ENCODE measurements around the gene USP47. TPM values are rescaled to one million over a fixed set of nuclear protein-coding genes. Genes with fewer than 3 reads are reported as not detected.

USP47 gene
- polyA plus RNA-seq, 4 donors, result 14.6 to 56.6 (median 20.5) TPM

DNA sequence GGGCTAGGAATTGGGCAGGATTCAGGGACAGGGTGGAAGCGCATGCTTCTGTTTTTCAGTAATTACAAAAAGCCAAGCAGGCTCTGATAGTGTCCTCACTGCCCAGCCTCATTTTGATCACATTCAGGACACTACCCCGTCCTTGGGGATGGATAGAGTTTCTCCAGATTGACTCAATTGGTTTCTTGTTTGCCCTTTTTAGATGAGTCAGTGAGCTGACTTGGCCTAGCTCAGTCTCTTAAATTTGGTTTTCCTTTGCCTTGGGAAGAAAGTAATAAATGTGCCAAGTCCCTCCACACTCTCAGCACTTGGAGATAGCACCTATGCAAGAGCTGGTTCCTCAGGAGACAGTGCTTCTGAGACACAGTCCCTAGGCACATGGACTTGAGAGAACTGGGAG is 141.2 kb downstream of the USP47 start:
- Histone ChIP-seq H3K4me1 (ENCODE audit: control insufficient read depth in 3 of 3, insufficient read depth in 2 of 3, low read depth in 1 of 3, low read length in 2 of 3) (peaks cover 0 to 8% (median 0%) of the 10 kb centered on the region in 3 donors), H3K27me3 (ENCODE audit: control insufficient read depth in 3 of 3, insufficient read depth in 3 of 3, low read length in 3 of 3) (no peaks in the 10 kb centered on the region), H3K27ac (ENCODE audit: low read depth in 1 of 3, low read length in 2 of 3) (no peak overlapping the region), H3K4me3 (ENCODE audit: low read depth in 1 of 3, low read length in 3 of 3) (no peak overlapping the region), H3K36me3 (ENCODE audit: control insufficient read depth in 3 of 3, insufficient read depth in 2 of 3, low read depth in 1 of 3, low read length in 3 of 3) (no peaks in the 10 kb centered on the region), H3K9me3 (ENCODE audit: control insufficient read depth in 2 of 2, insufficient read depth in 1 of 2, low read depth in 1 of 2, low read length in 1 of 2) (peaks cover 0 to 8% of the 10 kb centered on the region in 2 donors)
- no peak for DNase-seq
- 88 to 93% (median 91%) methylated on average over 2 of the region's 2 CpGs for WGBS, 3 donors
- no peak for FAIRE-seq

GRCh38 chr11:11983427-11983826 is 141.7 kb downstream of the USP47 start:
- no peak overlapping the region for H3K4me3 ChIP-seq (ENCODE audit: low read depth in 1 of 3, low read length in 3 of 3)
- peaks cover 0 to 8% (median 0%) of the 10 kb centered on the region in 3 donors for H3K4me1 ChIP-seq (ENCODE audit: control insufficient read depth in 3 of 3, insufficient read depth in 2 of 3, low read depth in 1 of 3, low read length in 2 of 3)
- H3K9me3 ChIP-seq (ENCODE audit: control insufficient read depth in 2 of 2, insufficient read depth in 1 of 2, low read depth in 1 of 2, low read length in 1 of 2), result peaks cover 0 to 8% of the 10 kb centered on the region in 2 donors
- FAIRE-seq, result no peak
- no peaks in the 10 kb centered on the region for H3K36me3 ChIP-seq (ENCODE audit: control insufficient read depth in 3 of 3, insufficient read depth in 2 of 3, low read depth in 1 of 3, low read length in 3 of 3)
- WGBS, 3 donors, result 72 to 83% (median 82%) methylated on average over 5 of the region's 5 CpGs
- no peak for DNase-seq
- no peaks in the 10 kb centered on the region for H3K27me3 ChIP-seq (ENCODE audit: control insufficient read depth in 3 of 3, insufficient read depth in 3 of 3, low read length in 3 of 3)
- no peak overlapping the region for H3K27ac ChIP-seq (ENCODE audit: low read depth in 1 of 3, low read length in 2 of 3)

DNA sequence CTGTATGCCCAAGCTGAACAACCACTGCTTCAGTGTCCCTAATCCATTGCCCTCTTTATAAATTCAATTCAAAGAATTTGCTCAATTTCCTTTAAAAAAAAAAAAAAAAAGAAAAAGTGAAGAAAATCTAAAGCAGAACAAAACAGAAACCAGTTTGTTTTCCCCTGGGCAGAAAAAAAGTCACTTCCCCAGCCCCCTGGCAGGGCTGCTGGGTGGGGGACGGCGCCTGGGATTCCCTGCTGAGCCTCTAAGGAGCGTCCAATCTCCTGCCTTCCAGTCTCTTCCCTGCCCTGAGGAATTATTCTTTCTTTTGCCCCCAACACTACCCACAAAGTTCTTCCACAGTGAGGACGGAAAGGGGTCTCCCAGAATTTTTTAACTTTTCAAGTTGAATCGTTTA is 142.8 kb downstream of the USP47 start:
- H3K4me1 ChIP-seq (ENCODE audit: control insufficient read depth in 3 of 3, insufficient read depth in 2 of 3, low read depth in 1 of 3, low read length in 2 of 3), result peaks cover 0 to 5% (median 0%) of the 10 kb centered on the region in 3 donors

GRCh38 chr11:11985016-11985715 is 143.4 kb downstream of the USP47 start:
- no peaks in the 10 kb centered on the region for H3K36me3 ChIP-seq (ENCODE audit: control insufficient read depth in 3 of 3, insufficient read depth in 2 of 3, low read depth in 1 of 3, low read length in 3 of 3)
- DNase-seq, result no peak
- no peak overlapping the region for H3K4me3 ChIP-seq (ENCODE audit: low read depth in 1 of 3, low read length in 3 of 3)
- WGBS, 3 donors, result 89 to 92% (median 89%) methylated on average over 8 of the region's 8 CpGs
- H3K9me3 ChIP-seq (ENCODE audit: control insufficient read depth in 2 of 2, insufficient read depth in 1 of 2, low read depth in 1 of 2, low read length in 1 of 2), result peaks cover 0 to 8% of the 10 kb centered on the region in 2 donors
- no peaks in the 10 kb centered on the region for H3K27me3 ChIP-seq (ENCODE audit: control insufficient read depth in 3 of 3, insufficient read depth in 3 of 3, low read length in 3 of 3)
- H3K27ac ChIP-seq (ENCODE audit: low read depth in 1 of 3, low read length in 2 of 3), result no peak overlapping the region
- no peak for FAIRE-seq
- no peaks in the 10 kb centered on the region for H3K4me1 ChIP-seq (ENCODE audit: control insufficient read depth in 3 of 3, insufficient read depth in 2 of 3, low read depth in 1 of 3, low read length in 2 of 3)

More for the DNA sequence above, 142.8 kb downstream of the USP47 start:
- FAIRE-seq, result no peak
- 60 to 84% (median 76%) methylated on average over 5 of the region's 5 CpGs for WGBS, 3 donors
- H3K9me3 ChIP-seq (ENCODE audit: control insufficient read depth in 2 of 2, insufficient read depth in 1 of 2, low read depth in 1 of 2, low read length in 1 of 2), result peaks cover 0 to 8% of the 10 kb centered on the region in 2 donors
- no peaks in the 10 kb centered on the region for H3K27me3 ChIP-seq (ENCODE audit: control insufficient read depth in 3 of 3, insufficient read depth in 3 of 3, low read length in 3 of 3)
- no peak overlapping the region for H3K4me3 ChIP-seq (ENCODE audit: low read depth in 1 of 3, low read length in 3 of 3)
- H3K27ac ChIP-seq (ENCODE audit: low read depth in 1 of 3, low read length in 2 of 3), result no peak overlapping the region
- DNase-seq, result no peak
- no peaks in the 10 kb centered on the region for H3K36me3 ChIP-seq (ENCODE audit: control insufficient read depth in 3 of 3, insufficient read depth in 2 of 3, low read depth in 1 of 3, low read length in 3 of 3)

DNA sequence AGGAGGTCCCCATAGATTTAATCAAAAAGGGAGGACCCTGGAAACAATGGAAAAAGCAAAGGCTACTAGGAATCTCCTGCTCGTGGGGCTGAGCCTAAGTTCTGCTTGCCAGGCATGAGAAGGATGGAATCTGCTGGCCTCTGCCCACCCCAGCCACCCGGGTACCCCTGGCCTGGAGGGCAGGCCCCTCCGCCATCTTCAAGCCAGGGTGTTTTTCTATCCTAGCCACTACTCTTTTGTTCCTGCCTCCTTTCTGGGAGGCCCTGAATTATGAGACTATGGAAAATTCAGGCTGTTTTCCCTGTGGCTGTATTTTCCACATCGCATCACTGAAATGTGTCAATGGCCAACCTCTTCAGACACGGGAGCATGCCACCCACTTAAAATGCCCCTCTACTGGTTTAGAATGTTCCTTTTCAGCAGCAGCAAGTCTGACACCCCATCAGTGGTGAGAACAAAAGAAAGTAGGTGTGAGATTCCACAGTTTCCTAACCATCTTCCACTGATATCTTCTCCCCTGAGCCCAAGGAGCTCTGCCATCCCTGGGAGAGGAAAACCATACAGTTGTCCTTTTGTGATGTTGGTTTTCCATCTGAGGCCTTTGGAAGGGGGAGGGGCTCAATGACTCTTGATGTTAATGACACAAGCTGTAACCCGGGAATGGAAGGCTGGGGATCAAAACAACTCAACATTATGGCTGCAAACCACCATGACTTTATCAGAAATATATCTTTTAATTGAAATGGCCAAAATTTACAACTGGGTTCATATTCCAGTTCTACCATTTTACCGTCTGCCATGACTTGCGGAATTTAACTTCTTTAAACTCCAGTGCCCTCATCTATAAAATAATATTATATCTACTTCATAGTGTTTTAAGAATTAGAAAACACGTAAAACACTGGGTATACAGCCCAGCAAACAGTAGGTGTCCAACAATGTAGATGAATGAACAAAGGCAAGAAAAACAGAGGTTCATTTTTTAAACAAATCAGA is 144.5 kb downstream of the USP47 start:
- H3K27ac ChIP-seq (ENCODE audit: low read depth in 1 of 3, low read length in 2 of 3), result no peak overlapping the region
- H3K4me1 ChIP-seq (ENCODE audit: control insufficient read depth in 3 of 3, insufficient read depth in 2 of 3, low read depth in 1 of 3, low read length in 2 of 3), result no peaks in the 10 kb centered on the region
- 83 to 88% (median 85%) methylated on average over 9 of the region's 9 CpGs for WGBS, 3 donors
- no peaks in the 10 kb centered on the region for H3K27me3 ChIP-seq (ENCODE audit: control insufficient read depth in 3 of 3, insufficient read depth in 3 of 3, low read length in 3 of 3)
- FAIRE-seq, result no peak
- peaks cover 0 to 2% of the 10 kb centered on the region in 2 donors for H3K9me3 ChIP-seq (ENCODE audit: control insufficient read depth in 2 of 2, insufficient read depth in 1 of 2, low read depth in 1 of 2, low read length in 1 of 2)
- no peak overlapping the region for H3K4me3 ChIP-seq (ENCODE audit: low read depth in 1 of 3, low read length in 3 of 3)
- DNase-seq, result no peak
- H3K36me3 ChIP-seq (ENCODE audit: control insufficient read depth in 3 of 3, insufficient read depth in 2 of 3, low read depth in 1 of 3, low read length in 3 of 3), result no peaks in the 10 kb centered on the region

GRCh38 chr11:11987503-11988022 is 145.8 kb downstream of the USP47 start:
- FAIRE-seq (no peak), DNase-seq (no peak)
- Histone ChIP-seq H3K27me3 (ENCODE audit: control insufficient read depth in 3 of 3, insufficient read depth in 3 of 3, low read length in 3 of 3) (no peaks in the 10 kb centered on the region), H3K27ac (ENCODE audit: low read depth in 1 of 3, low read length in 2 of 3) (peak overlapping the region in 1 of 3 donors; percentile 74), H3K4me3 (ENCODE audit: low read depth in 1 of 3, low read length in 3 of 3) (no peak overlapping the region), H3K4me1 (ENCODE audit: control insufficient read depth in 3 of 3, insufficient read depth in 2 of 3, low read depth in 1 of 3, low read length in 2 of 3) (no peaks in the 10 kb centered on the region), H3K36me3 (ENCODE audit: control insufficient read depth in 3 of 3, insufficient read depth in 2 of 3, low read depth in 1 of 3, low read length in 3 of 3) (no peaks in the 10 kb centered on the region), H3K9me3 (ENCODE audit: control insufficient read depth in 2 of 2, insufficient read depth in 1 of 2, low read depth in 1 of 2, low read length in 1 of 2) (no peaks in the 10 kb centered on the region)
- 65 to 76% (median 74%) methylated on average over 1 of the region's 1 CpG for WGBS, 3 donors

DNA sequence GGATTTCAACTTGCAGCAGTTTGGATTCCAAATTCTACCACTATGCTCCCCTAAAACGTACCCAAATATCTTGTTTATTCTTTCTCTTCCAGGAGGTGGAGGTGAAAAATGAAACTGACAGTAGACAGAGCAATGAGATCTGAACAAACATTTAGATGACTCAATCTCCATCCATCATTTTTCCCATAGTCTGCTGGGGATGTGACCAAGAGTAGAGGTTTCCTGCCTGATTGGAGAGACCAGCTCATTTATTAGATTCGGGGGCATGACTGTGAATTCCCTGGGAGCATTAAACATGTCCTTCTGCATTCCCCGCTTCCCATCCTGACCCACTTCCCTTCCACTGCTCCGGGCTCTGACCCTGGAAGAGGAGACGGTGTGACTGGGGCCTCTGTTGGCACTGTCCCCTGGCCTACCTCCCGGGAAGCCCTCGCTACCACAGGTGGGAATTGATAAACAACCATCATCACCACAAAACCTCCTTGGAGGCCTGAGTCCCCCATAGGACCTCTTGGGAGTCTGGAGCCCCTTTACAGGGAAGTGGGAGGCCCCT is 146.4 kb downstream of the USP47 start:
- 74 to 85% (median 75%) methylated on average over 7 of the region's 7 CpGs for WGBS, 3 donors
- Histone ChIP-seq H3K9me3 (ENCODE audit: control insufficient read depth in 2 of 2, insufficient read depth in 1 of 2, low read depth in 1 of 2, low read length in 1 of 2) (no peaks in the 10 kb centered on the region), H3K4me3 (ENCODE audit: low read depth in 1 of 3, low read length in 3 of 3) (no peak overlapping the region), H3K36me3 (ENCODE audit: control insufficient read depth in 3 of 3, insufficient read depth in 2 of 3, low read depth in 1 of 3, low read length in 3 of 3) (no peaks in the 10 kb centered on the region), H3K27ac (ENCODE audit: low read depth in 1 of 3, low read length in 2 of 3) (peak overlapping the region in 1 of 3 donors; percentile 74), H3K4me1 (ENCODE audit: control insufficient read depth in 3 of 3, insufficient read depth in 2 of 3, low read depth in 1 of 3, low read length in 2 of 3) (no peaks in the 10 kb centered on the region), H3K27me3 (ENCODE audit: control insufficient read depth in 3 of 3, insufficient read depth in 3 of 3, low read length in 3 of 3) (no peaks in the 10 kb centered on the region)
- FAIRE-seq, result no peak
- no peak for DNase-seq

DNA sequence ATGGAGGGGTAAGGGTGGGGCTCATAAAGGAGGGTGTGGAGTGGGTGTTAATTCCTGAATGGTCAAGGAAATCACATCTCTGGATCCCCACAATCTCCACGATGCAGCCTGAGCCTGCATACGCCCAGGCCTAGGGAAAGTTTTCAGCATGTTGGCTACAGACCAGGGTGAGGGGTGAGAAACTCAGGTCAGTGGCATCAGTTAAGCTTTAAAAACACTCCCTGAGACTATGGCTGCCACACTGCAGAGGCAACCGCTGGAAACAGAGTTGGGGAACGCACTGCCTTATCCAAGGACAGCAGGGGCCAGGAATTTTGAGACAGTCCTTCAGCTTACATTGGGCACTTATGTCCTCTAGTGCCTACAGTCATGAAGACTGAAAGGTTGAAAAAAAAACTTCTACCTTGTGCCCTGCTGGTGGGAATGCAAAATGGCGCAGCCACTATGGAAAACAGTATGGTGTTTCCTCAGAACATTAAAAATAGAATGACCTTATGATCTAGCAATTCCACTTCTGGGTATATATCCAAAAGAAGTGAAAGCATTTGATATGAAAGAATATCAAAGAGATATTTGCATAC is 147.0 kb downstream of the USP47 start:
- FAIRE-seq, result no peak
- peak overlapping the region in 1 of 3 donors; percentile 74 for H3K27ac ChIP-seq (ENCODE audit: low read depth in 1 of 3, low read length in 2 of 3)
- H3K36me3 ChIP-seq (ENCODE audit: control insufficient read depth in 3 of 3, insufficient read depth in 2 of 3, low read depth in 1 of 3, low read length in 3 of 3), result no peaks in the 10 kb centered on the region
- H3K4me1 ChIP-seq (ENCODE audit: control insufficient read depth in 3 of 3, insufficient read depth in 2 of 3, low read depth in 1 of 3, low read length in 2 of 3), result no peaks in the 10 kb centered on the region
- no peak overlapping the region for H3K4me3 ChIP-seq (ENCODE audit: low read depth in 1 of 3, low read length in 3 of 3)
- H3K9me3 ChIP-seq (ENCODE audit: control insufficient read depth in 2 of 2, insufficient read depth in 1 of 2, low read depth in 1 of 2, low read length in 1 of 2), result no peaks in the 10 kb centered on the region
- no peaks in the 10 kb centered on the region for H3K27me3 ChIP-seq (ENCODE audit: control insufficient read depth in 3 of 3, insufficient read depth in 3 of 3, low read length in 3 of 3)
- no peak for DNase-seq
- 73 to 93% (median 85%) methylated on average over 5 of the region's 5 CpGs for WGBS, 3 donors

Measured in small intestine (tissue), 7 donors.